GM12878 (cell line): ENCODE measurements around the gene HOXD1. TPM values are rescaled to one million over a fixed set of nuclear protein-coding genes. Genes with fewer than 3 reads are reported as not detected.

ENCODE experiments used
- ATAC-seq: fragments of 200-7000 bp; cut with Tn5 transposase; 3 replicates; pipeline ENCODE4 v1.9.1; 2020; ENCODE audit warnings: mild to moderate bottlenecking, moderate library complexity
- BruUV-seq: library from RNA; stranded (reverse); fragments of 400-500 nt; replicated peaks from 2 replicates; lab custom pipeline; 2021; lab: Mats Ljungman, UMichigan
- CTCF ChIA-PET: fragments of 300-600 bp; sonication (Branson Sonifier 250); formaldehyde crosslinking; extraction: SDS; loops from one replicate; lab custom pipeline; 2021; ENCODE audit warnings: inconsistent platforms; lab: Yijun Ruan, JAX
- POLR2A ChIA-PET: fragments of 350-600 bp; formaldehyde crosslinking; extraction: SDS; loops from one replicate; lab custom pipeline; 2021; ENCODE audit warnings: inconsistent platforms; lab: Charles Lee
- RAD21 ChIA-PET: fragments of 300-600 bp; sonication (Branson Sonifier 250); formaldehyde crosslinking; loops from one replicate; lab custom pipeline; 2023; ENCODE audit warnings: antibody characterized with exemption; ENCODE audit not compliant: unreplicated experiment; lab: Charles Lee
- SMC1A ChIA-PET: fragments of 300-600 bp; sonication (Branson Sonifier 250); formaldehyde crosslinking; loops from one replicate; lab custom pipeline; 2023; ENCODE audit not compliant: unreplicated experiment, uncharacterized antibody; lab: Charles Lee
- DNase-seq: peaks from one replicate; pipeline ENCODE4 v3.0.0-alpha.2; 2011; ENCODE audit warnings: low read depth, low spot score
- FAIRE-seq: peaks from 3 replicates; lab custom pipeline; 2011; peaks lifted over from hg19 to GRCh38; lab: Jason Lieb, UNC
- H2AFZ ChIP-seq: 2 replicates; pipeline ENCODE4 v1.6.0; 2011; ENCODE audit warnings: low read depth, low read length, control low read depth; ENCODE audit not compliant: control insufficient read depth
- H3K27ac ChIP-seq: 2 replicates; pipeline ENCODE4 v1.5.1; 2011; ENCODE audit warnings: control low read depth; ENCODE audit not compliant: control insufficient read depth, insufficient read depth
- H3K27me3 ChIP-seq, 2 experiments: replicated peaks in 1 of 2; 2 replicates each; pipeline versions ENCODE4 v1.6.0 to v1.6.1; 2011; ENCODE audit warnings: low read length in 1 of 2; ENCODE audit not compliant: control insufficient read depth in 2 of 2, insufficient read depth in 2 of 2
- H3K36me3 ChIP-seq, 2 experiments: 2 replicates each; pipeline ENCODE4 v1.5.1; 2011; ENCODE audit warnings: low read length in 1 of 2; ENCODE audit not compliant: control insufficient read depth in 2 of 2, insufficient read depth in 2 of 2
- H3K4me1 ChIP-seq: 2 replicates; pipeline ENCODE4 v1.6.1; 2011; ENCODE audit warnings: mild to moderate bottlenecking, low read length, moderate library complexity, mixed read lengths; ENCODE audit not compliant: control insufficient read depth, insufficient read depth
- H3K4me2 ChIP-seq: 2 replicates; pipeline ENCODE4 v1.6.0; 2011; ENCODE audit warnings: control low read depth; ENCODE audit not compliant: control insufficient read depth, insufficient read depth
- H3K4me3 ChIP-seq: fragments of 200-600 bp; sonication (generic); 2 replicates; pipeline ENCODE4 v1.5.1; 2016
- H3K79me2 ChIP-seq: 2 replicates; pipeline ENCODE4 v1.6.0; 2011; ENCODE audit warnings: low read length; ENCODE audit not compliant: control insufficient read depth, insufficient read depth
- H3K9ac ChIP-seq: 2 replicates; pipeline ENCODE4 v1.8.0; 2011; ENCODE audit warnings: low read length, control low read depth, mixed read lengths; ENCODE audit not compliant: control insufficient read depth, insufficient read depth
- H3K9me3 ChIP-seq: replicated peaks from 3 replicates; pipeline ENCODE4 v1.5.1; 2011; ENCODE audit warnings: mild to moderate bottlenecking, low read length; ENCODE audit not compliant: control insufficient read depth, insufficient read depth
- H4K20me1 ChIP-seq: 2 replicates; pipeline ENCODE4 v1.6.0; 2011; ENCODE audit not compliant: control insufficient read depth, insufficient read depth
- JUND ChIP-seq: IDR thresholded peaks from 2 replicates; pipeline ENCODE4 v1.6.1; 2012; ENCODE audit warnings: low read depth, mild to moderate bottlenecking, low read length, improper control_type of control experiment, moderate library complexity
- MAX ChIP-seq: IDR thresholded peaks from 2 replicates; pipeline ENCODE4 v1.6.1; 2012; ENCODE audit warnings: low read depth, low read length, improper control_type of control experiment
- NBN ChIP-seq: fragments of 450-650 bp; IDR thresholded peaks from 2 replicates; pipeline ENCODE4 v1.6.1; 2016
- NR2F1 ChIP-seq: fragments of 450-650 bp; conservative IDR thresholded peaks from 2 replicates; pipeline ENCODE4 v1.6.1; 2017; ENCODE audit warnings: mild to moderate bottlenecking
- RB1 ChIP-seq: fragments of 450-650 bp; formaldehyde crosslinking; IDR thresholded peaks from 2 replicates; pipeline ENCODE4 v1.6.1; 2017; ENCODE audit warnings: mild to moderate bottlenecking, borderline replicate concordance
- REST ChIP-seq: IDR thresholded peaks from 2 replicates; pipeline ENCODE4 v1.6.1; 2012; ENCODE audit warnings: mild to moderate bottlenecking, low read depth, low read length
- SRF ChIP-seq, 2 experiments: IDR thresholded peaks; 2 replicates each; pipeline ENCODE4 v1.6.1; 2011; ENCODE audit warnings: low read depth in 2 of 2, low read length in 2 of 2, mild to moderate bottlenecking in 1 of 2, moderate library complexity in 1 of 2
- WGBS: methylation state at CpG from one replicate; pipeline ENCODE4 v1.1.6; 2016; ENCODE audit warnings: low lambda C conversion rate; ENCODE audit not compliant: insufficient replicate concordance, insufficient coverage; ENCODE audit errors: missing lambda C conversion rate; 5-methylcytosine and 5-hydroxymethylcytosine counted together
- in situ Hi-C: fragments of 300-500 bp; cut with MboI; formaldehyde crosslinking; loops from 9 replicates; pipeline ENCODE4 v1.14.3; 2018; ENCODE audit warnings: mixed read lengths
- intact Hi-C: fragments of 100-400 bp; cut with micrococcal nuclease; formaldehyde crosslinking; loops from one replicate; pipeline ENCODE4 v1.14.2; 2022; ENCODE audit not compliant: unreplicated experiment
- polyA plus RNA-seq, 11 experiments: library from polyadenylated mRNA; depleted of rRNA in 4 of 11; unstranded in 6 of 11; stranded (reverse) in 5 of 11; fragments of >200 nt; fragmentation: Nextera tagmentation in 4 of 11; fragmentation: Illumina TruSeq in 1 of 11; extraction: Ambion mirVana in 4 of 11; extraction: Trizol in 1 of 11; gene quantifications; 1 replicate in 1 of 11; 2 replicates in 10 of 11; pipeline versions ENCODE4 v1.2.1 to v1.2.3, GENCODE V29; 2011 to 2016; ENCODE audit warnings: inconsistent platforms in 2 of 11, missing spikeins in 2 of 11, low read depth in 1 of 11
- total RNA-seq, 4 experiments: library from RNA; depleted of rRNA in 3 of 4; stranded (reverse); fragments of >200 nt in 3 of 4; fragmentation: Illumina TruSeq in 1 of 4; extraction: Trizol in 1 of 4; gene quantifications; 2 replicates each; pipeline versions ENCODE4 v1.2.1 to v1.2.3, GENCODE V29; 2013 to 2021
- TF ChIP-seq, protein P1 (sequence below): fragments of 450-650 bp; formaldehyde crosslinking; IDR thresholded peaks from 2 replicates; pipeline ENCODE4 v1.4.0; 2022; ENCODE audit warnings: mild to moderate bottlenecking, moderate library complexity

HOXD1 gene
- total and polyA plus RNA-seq, 10 of the 15 experiments (the other 5 are each of a cell fraction or from before 2014, with no cell fraction given), result not detected

GRCh38 chr2:176187200-176187898 is 1.1 kb upstream of the HOXD1 start:
- DNase-seq (no peak), ATAC-seq (no peak), FAIRE-seq (no peak)
- Histone ChIP-seq H3K4me3 (no peak overlapping the region), H2AFZ (no peak overlapping the region), H3K79me2 (no peaks in the 10 kb centered on the region), H4K20me1 (no peaks in the 10 kb centered on the region), H3K4me2 (peak overlapping the region; percentile 65; the same call in 1 of the 2 replicates), H3K27me3 (peaks cover 2 to 19% of the 10 kb centered on the region in 2 experiments), H3K36me3 (no peaks in the 10 kb centered on the region), H3K9me3 (no peaks in the 10 kb centered on the region; the same call in 2 of the 3 replicates), H3K9ac (no peak overlapping the region), H3K27ac (no peak overlapping the region), H3K4me1 (no peaks in the 10 kb centered on the region)
- TF ChIP-seq NR2F1 (no peak), REST (no peak), MAX (no peak), JUND (no peak), NBN (no peak), RB1 (no peak), SRF (IDR thresholded peaks at IDR 0.05; ENCODE audit: low read depth in 2 of 2, low read length in 2 of 2) (no peak)
- TF ChIP-seq, protein P1, sequence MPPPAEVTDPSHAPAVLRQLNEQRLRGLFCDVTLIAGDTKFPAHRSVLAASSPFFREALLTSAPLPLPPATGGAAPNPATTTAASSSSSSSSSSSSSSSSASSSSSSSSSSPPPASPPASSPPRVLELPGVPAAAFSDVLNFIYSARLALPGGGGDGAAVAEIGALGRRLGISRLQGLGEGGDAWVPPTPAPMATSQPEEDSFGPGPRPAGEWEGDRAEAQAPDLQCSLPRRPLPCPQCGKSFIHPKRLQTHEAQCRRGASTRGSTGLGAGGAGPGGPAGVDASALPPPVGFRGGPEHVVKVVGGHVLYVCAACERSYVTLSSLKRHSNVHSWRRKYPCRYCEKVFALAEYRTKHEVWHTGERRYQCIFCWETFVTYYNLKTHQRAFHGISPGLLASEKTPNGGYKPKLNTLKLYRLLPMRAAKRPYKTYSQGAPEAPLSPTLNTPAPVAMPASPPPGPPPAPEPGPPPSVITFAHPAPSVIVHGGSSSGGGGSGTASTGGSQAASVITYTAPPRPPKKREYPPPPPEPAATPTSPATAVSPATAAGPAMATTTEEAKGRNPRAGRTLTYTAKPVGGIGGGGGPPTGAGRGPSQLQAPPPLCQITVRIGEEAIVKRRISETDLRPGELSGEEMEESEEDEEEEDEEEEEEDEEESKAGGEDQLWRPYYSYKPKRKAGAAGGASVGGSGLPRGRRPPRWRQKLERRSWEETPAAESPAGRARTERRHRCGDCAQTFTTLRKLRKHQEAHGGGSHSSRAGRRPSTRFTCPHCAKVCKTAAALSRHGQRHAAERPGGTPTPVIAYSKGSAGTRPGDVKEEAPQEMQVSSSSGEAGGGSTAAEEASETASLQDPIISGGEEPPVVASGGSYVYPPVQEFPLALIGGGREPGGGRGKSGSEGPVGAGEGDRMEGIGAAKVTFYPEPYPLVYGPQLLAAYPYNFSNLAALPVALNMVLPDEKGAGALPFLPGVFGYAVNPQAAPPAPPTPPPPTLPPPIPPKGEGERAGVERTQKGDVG (CRISPR knock-in tag), result no peak
- intact Hi-C loops (no loop called here), in situ Hi-C loops (no loop called here)
- WGBS, result 4% methylated on average over 13 of the region's 13 CpGs
- SMC1A ChIA-PET, result interaction anchor here (1.5 kb wide), 1 partner anchor 13 kb away, joined by 4 read pairs; no protein-coding TSS in a partner anchor
- POLR2A ChIA-PET, result no interaction called here
- BruUV-seq, result no TSS peak
- RAD21 ChIA-PET, result interaction anchor here (0.5 to 1.3 kb wide), 2 partner anchors 11 to 12 kb away, joined by 4 read pairs; no protein-coding TSS in a partner anchor
- CTCF ChIA-PET, result no interaction called here
